OCI-M2 (cell line): ENCODE results near the gene EID3.
"Not testable (repeated sequence)": the region's sequence is repeated elsewhere in the genome, so short reads cannot be mapped to it uniquely, and the experiment has no call there.

Source experiments
- DNase-seq: peaks from one replicate; lab custom pipeline; 2025; ENCODE audit not compliant: unreplicated experiment; lab: John Stamatoyannopoulos, UW

EID3 gene

DNA sequence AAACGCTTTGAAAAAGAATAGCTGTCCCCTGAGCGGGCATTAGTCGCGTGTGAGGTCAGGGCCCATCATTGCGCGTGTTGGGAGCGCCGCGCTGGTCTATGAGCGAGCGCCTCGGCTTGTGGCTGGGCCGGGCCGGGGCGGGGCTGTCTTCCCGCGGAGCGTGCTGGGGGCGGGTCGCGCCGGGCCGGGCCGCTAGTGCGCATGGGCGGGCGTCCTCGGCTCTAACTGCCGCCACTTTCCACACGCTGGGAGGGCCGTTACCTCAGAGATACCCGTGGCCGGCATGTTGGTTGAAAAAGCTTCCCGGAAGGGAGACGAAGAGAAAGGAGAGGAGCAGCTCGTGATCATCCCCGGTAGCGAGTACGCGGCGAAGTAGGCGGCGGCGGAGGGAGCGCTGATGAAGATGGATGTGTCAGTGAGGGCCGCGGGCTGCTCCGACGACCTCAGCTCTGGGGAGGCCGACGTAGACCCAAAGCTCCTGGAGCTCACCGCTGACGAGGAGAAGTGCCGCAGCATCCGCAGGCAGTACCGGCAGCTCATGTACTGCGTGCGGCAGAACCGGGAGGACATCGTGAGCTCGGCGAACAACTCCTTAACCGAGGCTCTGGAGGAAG is at the start of gene EID3:
EID3 (plus strand) TSS at position 202 of the 614 bp plus-strand sequence; CDS start at position 398, 196 bp downstream.
- no peak for DNase-seq

DNA sequence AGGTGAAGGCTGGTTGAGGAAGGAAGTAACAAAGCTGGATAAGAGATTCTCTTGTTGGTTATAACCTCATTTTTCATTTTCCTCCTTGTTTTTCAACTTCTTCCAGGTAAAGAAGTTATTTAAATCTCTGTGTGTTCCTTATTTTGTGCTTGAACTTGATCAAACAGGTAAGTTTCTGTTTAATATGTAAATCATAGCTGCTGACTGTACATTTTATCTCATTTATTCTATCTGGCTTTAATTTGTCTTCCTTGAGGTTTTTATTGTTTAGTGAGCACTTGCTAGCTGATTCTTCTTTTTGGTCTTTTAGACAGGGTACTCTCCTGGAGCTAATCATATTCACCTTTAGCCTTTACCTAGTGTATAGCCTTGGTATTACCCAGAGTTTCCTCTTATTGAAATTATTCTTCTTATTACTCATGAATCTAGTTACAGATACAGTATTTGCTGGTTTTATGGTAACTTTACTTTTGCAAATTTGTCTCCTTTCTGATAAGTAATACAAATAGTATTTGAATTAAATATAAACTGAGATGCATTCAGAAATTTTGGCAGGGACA is 45.5 kb upstream of the EID3 start:
- no peak for DNase-seq

DNA sequence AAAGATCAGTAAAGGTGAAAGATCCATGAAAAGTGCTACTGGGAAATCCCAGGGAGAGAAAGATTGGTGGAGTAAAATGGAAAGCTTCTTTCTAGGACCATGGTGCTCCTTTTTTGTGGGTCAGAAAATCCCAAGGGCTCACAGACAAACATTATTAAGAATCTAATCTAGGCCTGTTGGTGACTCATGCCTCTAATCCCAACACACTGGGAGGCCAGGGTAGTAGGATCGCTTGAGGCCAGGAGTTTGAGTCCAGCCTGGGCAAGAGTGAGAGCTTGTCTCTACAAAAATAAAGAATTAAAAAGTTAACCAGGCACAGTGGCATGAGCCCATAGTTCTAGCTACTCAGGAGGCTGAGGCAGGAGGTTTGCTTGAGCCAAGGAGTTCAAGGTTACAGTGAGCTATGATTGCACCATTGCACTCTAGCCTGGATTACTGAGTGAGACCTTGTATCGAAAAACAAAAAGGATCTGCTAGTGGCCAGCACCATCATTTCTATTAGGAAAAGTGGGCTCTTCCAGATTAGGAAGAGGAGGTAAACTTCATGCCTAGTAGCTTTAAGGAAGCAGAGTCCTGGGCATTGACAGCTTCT is 45.0 kb upstream of the EID3 start:
- no peak for DNase-seq

DNA sequence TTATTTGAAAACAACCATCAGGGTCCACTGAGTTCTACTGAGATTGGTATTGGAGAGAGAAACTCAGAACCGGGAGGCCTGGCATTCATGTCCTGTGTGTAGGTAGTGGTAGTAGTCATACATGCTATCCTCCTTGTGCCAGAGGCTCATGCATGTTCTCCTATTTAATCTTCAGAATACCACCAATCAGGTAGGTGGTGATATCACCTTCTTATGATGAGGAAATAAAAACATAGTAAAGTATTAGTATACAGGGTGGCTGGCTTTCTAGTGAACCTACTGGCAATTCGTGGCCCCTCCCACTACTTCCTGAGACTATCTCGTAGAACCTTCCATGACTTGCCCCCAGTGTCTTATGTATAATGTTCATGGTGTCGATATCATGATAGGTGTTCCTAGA is 40.5 kb upstream of the EID3 start:
- no peak for DNase-seq

DNA sequence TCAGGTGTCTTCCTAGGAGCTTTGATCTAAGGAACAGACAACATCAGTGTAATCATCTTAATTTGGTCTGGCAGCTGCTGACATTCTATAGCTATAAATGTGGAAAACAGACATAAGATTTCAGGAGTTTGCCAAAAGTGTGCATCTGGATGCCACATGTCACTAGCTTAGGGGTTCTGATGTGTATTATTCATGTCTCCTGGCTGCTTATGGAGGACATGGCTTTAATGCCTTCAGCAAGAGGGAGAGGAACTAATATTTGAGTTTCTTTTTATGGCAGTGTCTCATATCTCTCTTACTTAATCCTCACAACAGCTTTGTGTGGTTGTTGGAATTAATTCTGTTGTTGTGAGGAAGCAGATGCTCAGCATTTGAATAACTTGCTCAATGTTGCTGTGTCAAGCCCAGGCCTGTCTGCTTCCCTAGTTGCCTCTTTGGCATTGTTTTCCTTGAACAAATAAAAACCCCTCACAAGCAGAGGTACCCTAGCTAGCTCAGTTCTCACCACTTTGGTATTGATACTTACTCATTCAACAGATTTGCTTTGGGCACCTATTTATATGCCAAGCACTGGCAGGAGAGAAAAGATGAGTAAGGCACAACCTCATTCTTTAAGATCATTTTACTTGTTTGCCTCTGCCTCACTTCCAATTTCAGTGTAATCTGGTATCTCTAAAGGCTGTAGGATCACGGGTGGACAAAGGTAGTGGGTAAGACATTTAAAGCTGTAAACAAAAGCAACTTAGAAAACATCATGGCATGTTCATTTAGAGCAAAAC is 39.8 kb upstream of the EID3 start:
- no peak for DNase-seq

DNA sequence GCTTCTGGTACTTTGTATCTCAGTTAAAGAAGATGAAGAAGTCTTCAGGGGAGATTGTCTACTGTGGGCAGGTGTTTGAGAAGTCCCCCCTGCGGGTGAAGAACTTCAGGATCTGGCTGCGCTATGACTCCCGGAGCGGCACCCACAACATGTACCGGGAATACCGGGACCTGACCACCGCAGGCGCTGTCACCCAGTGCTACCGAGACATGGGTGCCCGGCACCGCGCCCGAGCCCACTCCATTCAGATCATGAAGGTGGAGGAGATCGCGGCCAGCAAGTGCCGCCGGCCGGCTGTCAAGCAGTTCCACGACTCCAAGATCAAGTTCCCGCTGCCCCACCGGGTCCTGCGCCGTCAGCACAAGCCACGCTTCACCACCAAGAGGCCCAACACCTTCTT is 38.1 kb upstream of the EID3 start:
- not testable (repeated sequence) for DNase-seq

DNA sequence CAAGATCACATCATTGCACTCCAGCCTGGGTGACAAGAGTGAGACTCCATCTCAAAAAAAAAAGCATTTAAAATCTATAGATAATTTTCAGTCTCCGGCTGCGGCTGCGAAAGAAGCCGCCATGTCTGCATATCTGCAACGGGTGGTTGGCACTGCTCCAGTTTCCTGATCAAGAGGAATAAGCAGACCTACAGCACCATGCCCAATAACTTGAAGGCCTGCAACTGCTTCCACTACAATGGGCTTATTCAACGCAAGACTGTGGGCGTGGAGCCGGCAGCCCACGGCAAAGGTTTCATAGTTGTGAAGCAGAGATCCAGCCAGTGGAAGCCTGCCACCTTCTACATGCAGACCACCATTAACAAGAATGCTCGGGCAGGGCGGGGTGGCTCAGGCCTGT is 30.6 kb upstream of the EID3 start:
- DNase-seq = no peak

DNA sequence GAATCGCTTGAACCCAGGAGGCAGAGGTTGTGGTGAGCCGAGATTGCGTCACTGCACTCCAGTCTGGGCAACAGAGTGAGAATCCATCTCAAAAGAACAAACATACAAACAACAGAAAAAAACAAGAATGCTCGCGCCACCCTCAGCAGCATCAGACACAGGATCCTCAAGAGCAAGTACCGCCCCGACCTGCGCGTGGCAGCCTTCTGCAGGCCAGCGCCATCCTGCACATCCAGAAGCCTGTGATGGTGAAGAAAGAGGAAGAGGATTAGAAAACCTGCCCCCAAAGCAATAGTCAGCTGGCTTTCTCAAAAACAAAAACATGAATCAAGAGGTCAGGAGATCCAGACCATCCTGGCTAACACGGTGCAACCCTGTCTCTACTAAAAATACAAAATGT is 30.0 kb upstream of the EID3 start:
- no peak for DNase-seq

DNA sequence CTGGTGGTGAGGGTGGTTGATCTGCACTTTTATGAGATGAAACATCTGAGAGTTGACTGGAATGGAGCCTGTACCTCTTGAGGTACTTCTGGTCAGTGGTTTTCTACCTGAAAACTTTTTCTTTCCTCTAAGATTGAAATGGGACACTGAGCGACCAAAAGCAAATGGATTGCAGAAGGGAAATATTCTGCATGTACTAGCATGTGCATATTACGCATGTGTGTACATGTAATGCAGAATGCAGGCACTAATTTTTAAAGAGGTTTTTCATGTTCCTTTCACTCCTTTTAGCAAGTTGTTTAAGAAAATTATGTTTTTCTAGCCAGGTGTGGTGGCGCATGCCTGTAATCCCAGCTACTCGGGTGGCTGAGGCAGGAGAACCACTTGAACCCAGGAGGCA is 28.7 kb upstream of the EID3 start:
- no peak for DNase-seq

DNA sequence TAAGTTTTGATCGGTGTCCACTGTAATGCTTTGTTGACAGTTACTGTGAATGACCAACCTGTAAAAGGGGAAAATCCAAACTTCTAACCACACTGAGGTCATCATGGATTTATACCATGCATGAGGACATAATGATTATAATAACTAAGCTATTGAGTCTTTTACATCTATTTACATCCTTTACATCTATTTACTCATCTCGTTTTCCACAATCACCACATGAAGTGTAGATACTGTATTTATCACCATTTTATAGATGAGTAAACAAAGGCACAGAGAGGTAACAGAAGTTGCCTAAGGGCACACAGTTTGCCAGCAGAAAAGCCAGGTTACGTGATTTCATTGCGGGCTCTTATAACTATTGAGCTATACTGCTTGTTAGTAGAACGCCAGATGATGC is 27.9 kb upstream of the EID3 start:
- DNase-seq = no peak

DNA sequence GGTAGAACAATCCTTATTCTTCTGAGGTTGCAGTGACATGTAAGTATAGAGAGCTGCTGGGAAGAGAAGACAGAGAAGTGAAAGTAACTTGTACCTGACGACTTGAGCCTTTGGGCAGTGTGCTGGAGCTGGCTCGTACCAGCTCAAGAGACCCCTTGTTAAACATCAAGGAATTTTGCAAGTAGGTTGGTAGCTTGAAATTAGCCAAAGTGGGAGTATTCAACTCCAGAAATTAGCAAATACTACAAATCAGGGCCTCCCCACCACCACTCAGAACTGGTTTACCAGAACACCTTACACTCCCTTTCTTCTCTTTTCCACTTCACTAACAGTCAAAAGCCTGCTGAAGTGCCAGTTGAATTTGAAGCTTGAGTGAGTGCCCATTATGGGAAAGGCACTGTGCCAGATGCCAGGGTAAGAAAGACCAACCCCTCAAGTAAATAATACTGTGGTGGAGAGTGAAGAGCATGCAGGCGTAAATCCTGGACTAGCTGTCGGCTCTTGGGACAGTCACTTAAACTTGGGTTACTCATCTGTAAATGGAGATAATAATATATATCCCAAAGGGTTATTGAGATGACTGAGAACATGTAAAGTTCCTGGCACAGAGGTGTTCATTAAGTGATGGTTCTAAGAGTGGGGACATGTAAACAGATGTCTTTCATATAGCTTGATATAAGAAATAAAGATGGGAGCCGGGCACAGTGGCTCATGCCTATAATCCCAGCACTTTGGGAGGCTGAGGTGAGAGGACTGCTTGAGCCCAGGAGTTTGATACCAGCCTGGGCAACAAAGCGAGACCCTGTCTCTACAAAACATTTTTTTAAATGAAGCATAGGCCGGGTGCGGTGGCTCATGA is 27.0 kb upstream of the EID3 start:
- no peak for DNase-seq

DNA sequence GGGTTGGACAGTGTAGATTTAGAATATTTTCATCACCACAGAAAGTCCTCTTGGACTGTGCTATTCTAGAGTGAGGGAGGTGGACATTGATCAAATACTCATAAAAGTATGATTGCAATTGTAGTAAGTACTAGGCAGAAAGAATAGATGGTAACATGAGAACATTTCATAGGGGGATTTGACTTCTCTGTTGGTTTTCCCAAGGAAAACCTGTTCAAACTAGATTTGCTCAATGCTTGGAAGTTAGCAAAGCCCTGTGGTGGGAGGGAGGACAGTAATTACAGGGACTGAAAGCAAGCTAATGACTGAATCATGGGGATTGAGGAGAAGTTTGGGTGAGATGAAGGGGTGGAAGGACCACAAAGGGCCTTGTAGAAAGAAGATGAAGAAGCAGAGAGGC is 24.4 kb upstream of the EID3 start:
- DNase-seq = no peak

DNA sequence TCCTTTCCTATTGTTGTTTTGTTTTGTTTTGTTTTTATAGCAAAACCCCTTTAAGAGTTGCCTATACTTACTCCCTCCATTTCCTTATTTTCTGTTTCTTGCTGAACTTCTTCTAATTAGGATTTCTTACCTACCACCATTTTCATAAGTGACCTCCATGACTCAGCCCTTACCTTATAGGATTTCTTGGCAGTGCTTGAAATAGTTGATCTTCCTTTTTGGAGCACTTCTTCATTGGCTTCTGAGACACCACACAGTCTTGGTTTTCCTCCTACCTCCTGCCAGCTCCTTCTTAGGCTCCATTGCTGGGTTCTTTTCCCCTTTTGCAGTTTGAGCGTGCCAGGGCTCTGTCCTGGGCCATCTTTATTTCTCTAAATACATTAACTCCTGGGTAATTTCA is 23.4 kb upstream of the EID3 start:
- DNase-seq = no peak

DNA sequence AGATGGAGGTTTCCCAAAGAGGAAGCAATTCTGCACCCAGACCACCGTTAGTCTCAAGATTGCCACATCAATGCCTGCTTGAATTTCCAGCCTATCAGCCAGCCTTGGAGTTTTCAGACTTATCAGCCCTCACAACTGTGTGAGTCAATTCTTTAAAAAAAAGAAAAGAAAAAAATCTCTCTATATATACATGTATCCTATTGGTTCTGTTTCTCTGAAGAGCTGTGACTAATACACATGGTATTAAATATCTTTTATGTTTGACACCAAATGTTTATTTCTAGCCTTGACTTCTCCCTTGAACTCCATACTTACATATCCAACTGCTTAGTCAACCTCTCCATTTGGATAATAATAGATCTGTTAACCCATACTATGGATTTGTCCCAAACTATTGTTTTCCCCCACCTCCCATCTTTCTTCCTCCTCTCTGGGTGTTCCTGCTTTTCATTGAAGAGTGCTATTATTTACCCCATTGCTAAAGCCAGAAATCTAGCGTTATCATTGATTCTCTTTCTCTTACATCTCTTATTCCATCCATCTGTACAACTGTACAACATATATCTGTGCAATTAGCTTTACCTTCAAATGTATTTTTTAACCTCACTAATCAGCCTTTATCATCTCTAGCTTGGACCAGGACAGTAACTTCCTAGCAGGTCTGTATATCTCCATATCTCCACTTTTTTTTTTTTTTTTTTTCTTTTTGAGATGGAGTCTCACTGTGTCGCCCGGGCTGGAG is 22.7 kb upstream of the EID3 start:
- DNase-seq = no peak

DNA sequence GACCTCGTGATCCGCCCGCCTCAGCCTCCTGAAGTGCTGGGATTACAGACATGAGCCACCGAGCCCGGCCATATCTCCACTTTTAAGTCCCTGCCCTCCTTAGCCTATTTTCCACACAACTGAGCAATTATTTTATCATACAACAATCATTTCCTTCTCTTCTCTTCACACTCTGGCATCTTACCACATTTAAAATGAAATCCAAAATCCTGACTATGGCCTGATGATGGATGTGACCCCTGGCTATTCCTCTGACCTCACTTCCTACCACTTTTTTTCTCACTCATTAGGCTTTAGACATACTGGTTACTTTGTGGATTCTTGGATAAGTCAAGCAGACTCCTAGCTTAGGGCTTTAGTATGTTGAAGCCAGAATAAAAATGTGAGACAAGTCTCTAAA is 21.9 kb upstream of the EID3 start:
- no peak for DNase-seq

DNA sequence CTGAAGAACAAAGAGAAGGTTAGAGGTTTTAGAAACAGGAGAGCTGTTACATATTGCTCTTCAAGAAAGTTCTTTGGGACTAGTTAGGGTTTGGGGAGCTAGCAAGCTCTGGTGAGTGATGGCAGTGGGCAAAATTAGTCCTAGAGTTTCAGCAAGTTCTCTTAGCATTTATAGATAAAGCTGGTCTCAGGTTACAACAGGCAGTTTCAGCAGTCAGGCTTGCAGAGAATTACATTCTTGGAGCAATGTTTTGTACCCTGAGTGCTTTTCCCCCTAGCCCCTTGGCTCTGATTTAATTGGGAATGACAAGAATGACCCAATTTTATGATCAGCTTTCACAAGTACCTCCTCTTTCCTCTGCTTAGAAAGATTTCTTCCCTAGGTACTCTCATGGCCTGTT is 21.4 kb upstream of the EID3 start:
- no peak for DNase-seq

DNA sequence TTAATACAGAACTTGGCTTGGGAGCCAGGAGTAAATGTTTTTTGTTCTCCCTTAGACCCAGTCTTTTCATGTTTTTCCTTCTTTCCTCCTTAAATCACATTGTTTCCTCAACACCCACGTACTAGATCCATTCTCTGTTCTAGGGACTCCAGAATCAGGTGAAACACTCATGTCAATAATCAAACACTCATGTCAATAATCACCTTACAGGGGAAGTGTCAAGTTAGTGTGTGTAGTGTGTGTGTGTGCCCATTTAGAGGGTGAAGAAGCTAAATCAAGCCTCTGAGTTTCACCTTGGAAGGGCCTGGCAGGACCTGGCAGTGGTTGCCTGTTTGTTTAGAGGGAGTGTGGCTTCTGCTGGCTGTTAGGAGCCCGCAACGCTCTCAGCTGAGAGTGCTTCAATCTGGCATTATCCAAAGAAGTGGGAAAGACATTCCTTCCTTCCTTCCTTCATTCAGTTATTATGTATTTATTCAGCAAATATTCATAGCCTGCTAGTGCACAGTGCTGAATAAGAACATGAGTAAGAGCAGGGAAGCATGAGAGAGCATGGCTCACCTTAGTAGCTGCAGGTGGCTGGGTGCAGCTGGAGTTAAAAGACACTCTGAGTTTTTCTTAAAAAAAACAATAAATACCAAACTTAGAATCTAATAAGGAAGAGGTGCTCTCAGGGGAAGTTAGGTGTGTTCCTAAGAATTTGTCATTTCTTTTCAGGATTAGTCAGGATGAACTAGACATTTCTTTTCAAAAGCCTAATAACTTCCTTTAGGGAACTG is 17.6 kb upstream of the EID3 start:
- DNase-seq = no peak

DNA sequence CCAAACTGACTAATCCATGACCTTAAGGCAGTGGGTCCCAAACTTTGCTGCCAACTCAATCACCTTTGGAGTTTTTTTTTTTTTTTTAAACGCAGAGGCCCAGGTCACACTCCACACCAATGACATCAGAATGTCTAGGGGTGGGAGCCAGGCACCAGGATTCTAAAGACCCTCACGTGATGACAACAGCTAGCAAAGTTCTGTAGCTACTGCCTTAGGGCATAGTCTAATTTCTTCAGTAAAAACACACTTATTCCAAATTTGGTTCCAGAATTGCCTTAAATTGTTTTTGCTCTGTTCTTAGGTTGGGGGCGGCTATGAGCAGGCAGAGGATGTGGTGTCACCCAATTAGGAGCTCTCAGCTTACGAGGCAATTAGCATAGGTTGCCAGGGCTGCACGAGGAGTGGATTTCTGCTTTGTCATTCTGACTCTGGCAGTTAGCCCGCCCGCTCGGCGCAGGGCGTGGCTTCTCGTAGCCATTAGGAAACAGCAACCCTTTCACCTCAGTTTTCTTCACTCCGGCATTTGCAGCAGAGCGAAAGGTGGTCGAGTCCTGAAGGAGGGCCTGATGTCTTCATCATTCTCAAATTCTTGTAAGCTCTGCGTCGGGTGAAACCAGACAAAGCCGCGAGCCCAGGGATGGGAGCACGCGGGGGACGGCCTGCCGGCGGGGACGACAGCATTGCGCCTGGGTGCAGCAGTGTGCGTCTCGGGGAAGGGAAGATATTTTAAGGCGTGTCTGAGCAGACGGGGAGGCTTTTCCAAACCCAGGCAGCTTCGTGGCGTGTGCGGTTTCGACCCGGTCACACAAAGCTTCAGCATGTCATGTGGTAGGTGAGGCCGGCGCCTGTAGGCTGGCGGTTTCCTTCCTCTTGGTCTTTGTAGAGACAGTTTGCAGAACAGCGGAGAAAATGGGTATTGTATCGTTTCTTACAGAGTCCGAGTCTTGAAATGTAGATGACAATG is 16.7 kb upstream of the EID3 start:
- DNase-seq = peak; percentile 93
